ENCODE data around the gene FAM200C. TPM values are rescaled to one million over a fixed set of nuclear protein-coding genes. Genes with fewer than 3 reads are reported as not detected.
A peak's percentile ranks its signal among the peaks of the same experiment; 100 is the strongest.

FAM200C gene
- total and polyA plus RNA-seq, 2 donors (not counting 1 experiment from before 2014, with no cell fraction given) = 4.0 to 5.3 TPM

GRCh38 chr5:160370713-160371034 lies 29.2 kb downstream of the FAM200C start:
- peak overlapping the region; percentile 96 for H3K4me2 ChIP-seq (ENCODE audit: extremely low read depth, insufficient read depth, low read length)
- no peaks in the 10 kb centered on the region for H3K9me3 ChIP-seq (ENCODE audit: control insufficient read depth, insufficient read depth, low read depth, low read length)
- no peak overlapping the region for H3K27ac ChIP-seq (ENCODE audit: insufficient read depth, low read length)
- H2AFZ ChIP-seq (ENCODE audit: low read length) = peak overlapping the region; percentile 96
- H3K36me3 ChIP-seq (ENCODE audit: control insufficient read depth, insufficient read depth, low read length) = no peaks in the 10 kb centered on the region
- TF ChIP-seq EZH2 (IDR thresholded peaks at IDR 0.05; ENCODE audit: low read length, missing control alignments) (no peak), CTCF (conservative IDR thresholded peaks at IDR 0.05 in 1 of 2, IDR thresholded peaks at IDR 0.05 in 1 of 2; ENCODE audit: low read depth in 1 of 2, low read length in 2 of 2) (no peak)
- H4K20me1 ChIP-seq (ENCODE audit: control insufficient read depth, extremely low read depth, insufficient read depth, low read length) = no peaks in the 10 kb centered on the region
- H3K4me3 ChIP-seq (replicated peaks in 1 of 4; ENCODE audit: control extremely low read depth in 1 of 4, insufficient read depth in 1 of 4, low read depth in 3 of 4, low read length in 4 of 4) = peak overlapping the region; percentile 45 to 77 (median 71)
- DNase-seq (ENCODE audit: low read depth in 2 of 2) = no peak
- peaks cover 8% of the 10 kb centered on the region for H3K4me1 ChIP-seq (ENCODE audit: control insufficient read depth, extremely low read depth, insufficient read depth, low read length)
- H3K27me3 ChIP-seq (ENCODE audit: control insufficient read depth, insufficient read depth, low read length) = no peaks in the 10 kb centered on the region
- no peaks in the 10 kb centered on the region for H3K79me2 ChIP-seq (ENCODE audit: control insufficient read depth, insufficient read depth, low read length)
- H3K9ac ChIP-seq (ENCODE audit: insufficient read depth, low read length) = peak overlapping the region; percentile 60

- peak; percentile 63 to 78 for DNase-seq (ENCODE audit: low read depth in 2 of 2)
- H2AFZ ChIP-seq (ENCODE audit: low read length) = peak within 1 kb of the TSS; percentile 96
Observed at GRCh38 chr5:160369990-160370712, 29.7 kb downstream of the FAM200C start, which contains the start of gene C1QTNF2. C1QTNF2 (minus strand) TSS chr5:160370626; CDS start chr5:160355011, 15,615 bp downstream.

GRCh38 chr5:160367885-160368284 lies 32.0 kb downstream of the FAM200C start:
- no peak overlapping the region for H3K4me2 ChIP-seq (ENCODE audit: extremely low read depth, insufficient read depth, low read length)
- no peak overlapping the region for H3K27ac ChIP-seq (ENCODE audit: insufficient read depth, low read length)
- no peaks in the 10 kb centered on the region for H3K9me3 ChIP-seq (ENCODE audit: control insufficient read depth, insufficient read depth, low read depth, low read length)
- H3K79me2 ChIP-seq (ENCODE audit: control insufficient read depth, insufficient read depth, low read length) = no peaks in the 10 kb centered on the region
- peaks cover 8% of the 10 kb centered on the region for H3K4me1 ChIP-seq (ENCODE audit: control insufficient read depth, extremely low read depth, insufficient read depth, low read length)
- DNase-seq (ENCODE audit: low read depth in 2 of 2) = no peak
- H4K20me1 ChIP-seq (ENCODE audit: control insufficient read depth, extremely low read depth, insufficient read depth, low read length) = no peaks in the 10 kb centered on the region
- no peak overlapping the region for H2AFZ ChIP-seq (ENCODE audit: low read length)
- H3K36me3 ChIP-seq (ENCODE audit: control insufficient read depth, insufficient read depth, low read length) = no peaks in the 10 kb centered on the region
- H3K27me3 ChIP-seq (ENCODE audit: control insufficient read depth, insufficient read depth, low read length) = no peaks in the 10 kb centered on the region
- no peak for TF ChIP-seq EZH2 (IDR thresholded peaks at IDR 0.05; ENCODE audit: low read length, missing control alignments)
- TF ChIP-seq CTCF (conservative IDR thresholded peaks at IDR 0.05 in 1 of 2, IDR thresholded peaks at IDR 0.05 in 1 of 2; ENCODE audit: low read depth in 1 of 2, low read length in 2 of 2) = no peak
- no peak overlapping the region for H3K4me3 ChIP-seq (replicated peaks in 1 of 4; ENCODE audit: control extremely low read depth in 1 of 4, insufficient read depth in 1 of 4, low read depth in 3 of 4, low read length in 4 of 4)
- H3K9ac ChIP-seq (ENCODE audit: insufficient read depth, low read length) = no peak overlapping the region

More at GRCh38 chr5:160369990-160370712, 29.7 kb downstream of the FAM200C start, which contains the start of gene C1QTNF2:
- Histone ChIP-seq H3K79me2 (ENCODE audit: control insufficient read depth, insufficient read depth, low read length) (no peaks in the 10 kb centered on the region), H3K27ac (ENCODE audit: insufficient read depth, low read length) (peak within 1 kb of the TSS; percentile 65), H3K4me3 (replicated peaks in 1 of 4; ENCODE audit: control extremely low read depth in 1 of 4, insufficient read depth in 1 of 4, low read depth in 3 of 4, low read length in 4 of 4) (peak within 1 kb of the TSS; percentile 64 to 77 (median 71)), H4K20me1 (ENCODE audit: control insufficient read depth, extremely low read depth, insufficient read depth, low read length) (no peaks in the 10 kb centered on the region), H3K9me3 (ENCODE audit: control insufficient read depth, insufficient read depth, low read depth, low read length) (no peaks in the 10 kb centered on the region), H3K4me2 (ENCODE audit: extremely low read depth, insufficient read depth, low read length) (peak within 1 kb of the TSS; percentile 96), H3K36me3 (ENCODE audit: control insufficient read depth, insufficient read depth, low read length) (no peaks in the 10 kb centered on the region), H3K9ac (ENCODE audit: insufficient read depth, low read length) (peak within 1 kb of the TSS; percentile 60), H3K27me3 (ENCODE audit: control insufficient read depth, insufficient read depth, low read length) (no peaks in the 10 kb centered on the region), H3K4me1 (ENCODE audit: control insufficient read depth, extremely low read depth, insufficient read depth, low read length) (peaks cover 8% of the 10 kb centered on the region)
- TF ChIP-seq EZH2 (IDR thresholded peaks at IDR 0.05; ENCODE audit: low read length, missing control alignments) (no peak), CTCF (conservative IDR thresholded peaks at IDR 0.05 in 1 of 2, IDR thresholded peaks at IDR 0.05 in 1 of 2; ENCODE audit: low read depth in 1 of 2, low read length in 2 of 2) (no peak)

Measured in fibroblast of lung (primary cell).